ENCODE results near the gene ZNF718. TPM values are rescaled to one million over a fixed set of nuclear protein-coding genes. Genes with fewer than 3 reads are reported as not detected.

The ZNF718 gene
- total and polyA plus RNA-seq, 2 donors (not counting 3 experiments of a cell fraction or from before 2014, with no cell fraction given) = 0.99 to 12.1 TPM

DNA sequence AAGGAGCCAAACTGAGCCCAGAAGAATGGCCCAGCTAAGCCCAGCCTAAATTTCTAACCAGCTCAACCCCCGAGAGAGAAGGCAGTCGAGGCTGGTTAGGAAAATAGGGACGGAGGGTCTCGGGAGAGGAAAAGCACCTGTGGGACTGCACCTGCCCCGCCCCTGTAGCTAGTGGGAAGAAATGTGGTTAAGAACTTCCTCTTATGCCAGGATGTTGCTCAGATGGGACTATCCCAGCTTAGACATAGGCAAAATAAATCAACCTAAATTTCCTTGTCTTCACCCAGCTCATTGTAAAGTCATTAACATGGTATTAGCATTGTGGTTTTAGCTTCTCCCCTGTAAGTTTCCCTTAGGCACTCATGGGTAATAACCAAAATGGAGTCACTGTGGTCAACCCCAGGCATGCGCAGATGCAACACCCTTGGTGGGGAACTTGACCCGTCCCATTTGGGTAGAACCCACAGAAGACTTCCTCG lies 86.8 kb downstream of the ZNF718 start:
- Histone ChIP-seq H2AFZ (ENCODE audit: low read depth, low read length) (no peak overlapping the region), H3K9me1 (replicated peaks; ENCODE audit: control insufficient read depth, extremely low read depth, insufficient read depth, low read length) (no peaks in the 10 kb centered on the region), H4K20me1 (replicated peaks; ENCODE audit: control insufficient read depth, extremely low read depth, insufficient read depth, low read length) (no peaks in the 10 kb centered on the region), H3K79me2 (ENCODE audit: control insufficient read depth, insufficient read depth, low read length) (no peaks in the 10 kb centered on the region), H3K36me3 (ENCODE audit: control insufficient read depth in 2 of 2, extremely low read depth in 1 of 2, insufficient read depth in 2 of 2, low read length in 2 of 2) (no peaks in the 10 kb centered on the region), H3K9me3 (replicated peaks; ENCODE audit: control insufficient read depth, insufficient read depth, low read length) (no peaks in the 10 kb centered on the region), H3K4me1 (ENCODE audit: control insufficient read depth, extremely low read depth, insufficient read depth, low read length) (no peaks in the 10 kb centered on the region), H3K27ac (ENCODE audit: insufficient read depth, low read depth, low read length) (no peak overlapping the region), H3K4me2 (ENCODE audit: insufficient read depth, low read length) (no peak overlapping the region), H3K4me3 (replicated peaks in 1 of 3; ENCODE audit: insufficient read depth in 1 of 3, low read depth in 1 of 3, low read length in 3 of 3) (no peak overlapping the region), H3K9ac (replicated peaks; ENCODE audit: extremely low read depth, insufficient read depth, low read length) (no peak overlapping the region), H3K27me3 (ENCODE audit: control insufficient read depth in 2 of 2, insufficient read depth in 2 of 2, low read length in 2 of 2) (no peaks in the 10 kb centered on the region)
- ChIA-PET CTCF (no interaction called here), POLR2A (no interaction called here)
- no peak for FAIRE-seq
- no TSS peak for BruUV-seq (replicated peaks)
- dilution Hi-C loops (cut with MboI; ENCODE audit: extremely low pct_ligation_motif_present, low sequenced_read_pairs) (no loop called here), intact Hi-C loops (cut with micrococcal nuclease) (loop anchor here (5.0 kb wide), 1 partner anchor 89 kb away; the partner anchor contains the start of gene ZNF718)
- TF ChIP-seq JUN (IDR thresholded peaks at IDR 0.05; ENCODE audit: borderline replicate concordance, insufficient read depth, insufficient read length, low read depth) = no peak
- TF ChIP-seq GATA2 (IDR thresholded peaks at IDR 0.05; ENCODE audit: insufficient read depth, insufficient read length, low read depth, low read length) = no peak
- TF ChIP-seq EZH2 (IDR thresholded peaks at IDR 0.05; ENCODE audit: borderline replicate concordance, low read depth, low read length, severe bottlenecking) = no peak
- TF ChIP-seq POLR2A (IDR thresholded peaks at IDR 0.05; ENCODE audit: low read depth, low read length) = no peak
- TF ChIP-seq, protein P1, sequence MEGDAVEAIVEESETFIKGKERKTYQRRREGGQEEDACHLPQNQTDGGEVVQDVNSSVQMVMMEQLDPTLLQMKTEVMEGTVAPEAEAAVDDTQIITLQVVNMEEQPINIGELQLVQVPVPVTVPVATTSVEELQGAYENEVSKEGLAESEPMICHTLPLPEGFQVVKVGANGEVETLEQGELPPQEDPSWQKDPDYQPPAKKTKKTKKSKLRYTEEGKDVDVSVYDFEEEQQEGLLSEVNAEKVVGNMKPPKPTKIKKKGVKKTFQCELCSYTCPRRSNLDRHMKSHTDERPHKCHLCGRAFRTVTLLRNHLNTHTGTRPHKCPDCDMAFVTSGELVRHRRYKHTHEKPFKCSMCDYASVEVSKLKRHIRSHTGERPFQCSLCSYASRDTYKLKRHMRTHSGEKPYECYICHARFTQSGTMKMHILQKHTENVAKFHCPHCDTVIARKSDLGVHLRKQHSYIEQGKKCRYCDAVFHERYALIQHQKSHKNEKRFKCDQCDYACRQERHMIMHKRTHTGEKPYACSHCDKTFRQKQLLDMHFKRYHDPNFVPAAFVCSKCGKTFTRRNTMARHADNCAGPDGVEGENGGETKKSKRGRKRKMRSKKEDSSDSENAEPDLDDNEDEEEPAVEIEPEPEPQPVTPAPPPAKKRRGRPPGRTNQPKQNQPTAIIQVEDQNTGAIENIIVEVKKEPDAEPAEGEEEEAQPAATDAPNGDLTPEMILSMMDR (IDR thresholded peaks at IDR 0.05; ENCODE audit: extremely low read depth in 1 of 2, insufficient read depth in 1 of 2, low read depth in 1 of 2, low read length in 2 of 2) = no peak
- TF ChIP-seq POLR2AphosphoS5 (IDR thresholded peaks at IDR 0.05; ENCODE audit: insufficient read depth, low read depth, low read length) = no peak
- no peak for DNase-seq (ENCODE audit: low read depth, low spot score)

Measured in endothelial cell of umbilical vein (primary cell).